ENCODE data around the gene GPR4.
"Not testable (repeated sequence)": the region's sequence is repeated elsewhere in the genome, so short reads cannot be mapped to it uniquely, and the experiment has no call there.

GPR4 gene

DNA sequence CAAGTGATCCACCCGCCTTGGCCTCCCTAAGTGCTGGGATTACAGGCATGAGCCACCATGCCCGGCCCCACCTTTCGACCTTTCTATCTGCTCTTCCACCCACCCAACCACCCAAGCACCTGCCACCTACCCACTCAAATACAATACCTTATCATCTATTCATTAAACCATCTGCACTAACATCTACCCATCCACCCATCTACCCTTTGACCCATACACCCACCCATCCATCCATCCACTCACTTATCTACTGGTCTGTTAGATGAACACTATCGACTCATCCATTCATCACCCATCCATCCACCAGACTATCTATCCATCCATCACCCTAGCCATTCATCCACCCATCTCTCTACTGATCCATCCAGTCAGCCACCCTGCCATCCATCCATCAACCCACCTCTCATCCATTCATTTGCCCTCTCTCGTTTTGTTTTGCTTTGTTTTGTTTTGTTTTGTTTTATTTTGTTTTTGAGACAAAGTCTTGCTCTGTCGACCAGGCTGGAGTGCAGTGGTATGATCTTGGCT, 20.0 kb upstream of the GPR4 start:
- DNase-seq, result no peak

DNA sequence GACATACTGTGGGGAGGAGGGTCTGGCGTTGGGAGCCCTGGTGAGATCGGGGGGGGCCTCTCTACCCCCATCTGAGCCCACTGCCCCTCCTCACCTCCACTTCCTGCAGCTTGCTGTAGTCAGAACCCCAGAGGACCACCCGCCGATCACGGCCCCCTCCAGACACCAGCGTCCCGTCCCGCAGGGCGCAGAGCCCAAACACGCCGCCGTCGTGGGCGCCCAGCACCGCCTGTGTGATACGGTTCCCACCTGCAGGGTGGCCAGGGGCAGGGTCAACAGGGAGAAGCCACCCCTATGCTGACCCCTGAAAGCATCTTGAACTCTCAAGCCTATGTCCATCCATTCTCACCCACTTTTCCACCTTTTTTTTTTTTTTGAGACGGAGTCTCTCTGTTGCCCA, 19.4 kb upstream of the GPR4 start:
- no peak for DNase-seq

DNA sequence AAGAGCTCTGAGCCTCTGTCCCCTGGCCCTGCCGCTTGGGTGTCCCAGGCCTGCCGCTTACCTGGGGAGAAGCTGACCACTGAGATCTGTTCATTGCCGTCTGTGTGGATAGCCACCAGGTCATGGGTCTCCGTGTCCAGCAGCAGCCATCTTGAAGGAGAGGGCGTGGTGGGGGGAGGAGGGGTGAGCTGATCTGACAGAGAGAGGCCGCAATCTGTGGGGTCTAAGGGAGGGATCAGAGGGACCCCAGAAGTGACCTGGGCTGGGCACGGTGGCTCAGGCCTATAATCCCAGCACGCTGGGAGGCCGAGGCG, 14.6 kb upstream of the GPR4 start:
- DNase-seq, result no peak

DNA sequence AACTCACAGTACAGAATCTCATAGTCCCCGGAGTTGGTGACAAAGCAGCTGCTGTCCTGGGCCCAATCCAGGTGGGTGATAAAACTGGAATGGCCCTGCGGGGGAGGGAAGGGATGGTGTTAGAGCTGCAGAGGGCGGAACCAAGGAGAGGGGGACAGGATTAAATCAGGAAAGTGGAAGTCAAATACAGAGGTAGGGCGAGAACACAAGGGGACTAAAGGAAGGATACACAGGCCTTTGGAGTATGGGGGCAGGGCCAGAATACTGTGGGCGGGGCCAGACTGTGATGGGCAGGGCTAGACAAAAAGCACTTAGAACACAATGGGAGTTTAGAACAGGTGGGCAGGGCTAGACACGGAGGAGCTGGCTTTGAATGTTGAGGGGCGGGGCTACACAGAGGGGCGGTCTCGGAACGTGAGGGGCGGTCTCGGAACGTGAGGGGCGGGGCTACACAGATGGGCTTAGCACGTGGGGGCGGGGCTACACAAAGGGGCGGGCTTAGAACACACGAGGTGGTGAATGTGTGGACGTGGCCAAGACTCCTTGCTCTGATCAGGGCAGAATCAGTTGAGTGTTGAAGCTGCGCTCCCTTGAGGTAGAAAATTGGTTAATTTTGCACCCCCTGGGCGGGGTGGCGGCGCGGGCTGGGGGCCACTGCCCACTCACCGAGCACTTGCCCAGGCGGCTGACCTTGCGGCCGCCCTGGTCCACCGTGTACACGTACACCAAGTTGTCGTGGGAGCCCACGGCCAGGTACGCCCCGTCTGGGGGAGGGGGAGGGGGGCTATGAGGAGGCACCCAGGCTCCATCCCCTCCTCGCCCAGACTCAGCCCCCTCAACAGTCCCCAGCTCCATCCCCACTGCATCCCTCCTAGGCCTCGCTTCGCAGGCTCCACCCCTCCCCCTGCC, 14.0 kb upstream of the GPR4 start:
- DNase-seq, result peak; percentile 97

DNA sequence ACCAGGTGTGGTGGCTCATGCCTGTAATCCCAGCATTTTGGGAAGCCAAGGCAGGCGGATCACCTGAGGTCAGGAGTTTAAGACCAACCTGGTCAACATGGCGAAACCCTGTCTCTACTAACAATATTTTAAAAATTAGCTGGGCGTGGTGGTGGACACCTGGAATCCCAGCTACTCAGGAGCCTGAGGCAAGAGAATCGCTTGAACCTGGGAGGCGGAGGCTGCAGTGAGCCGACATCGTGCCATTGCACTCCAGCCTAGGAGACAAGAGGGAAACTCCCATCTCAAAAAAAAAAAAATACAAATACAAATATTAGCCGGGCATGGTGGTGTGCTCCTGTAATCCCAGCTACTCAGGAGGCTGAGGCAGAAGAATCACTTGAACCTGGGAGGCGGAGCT, 13.0 kb upstream of the GPR4 start:
- not testable (repeated sequence) for DNase-seq

DNA sequence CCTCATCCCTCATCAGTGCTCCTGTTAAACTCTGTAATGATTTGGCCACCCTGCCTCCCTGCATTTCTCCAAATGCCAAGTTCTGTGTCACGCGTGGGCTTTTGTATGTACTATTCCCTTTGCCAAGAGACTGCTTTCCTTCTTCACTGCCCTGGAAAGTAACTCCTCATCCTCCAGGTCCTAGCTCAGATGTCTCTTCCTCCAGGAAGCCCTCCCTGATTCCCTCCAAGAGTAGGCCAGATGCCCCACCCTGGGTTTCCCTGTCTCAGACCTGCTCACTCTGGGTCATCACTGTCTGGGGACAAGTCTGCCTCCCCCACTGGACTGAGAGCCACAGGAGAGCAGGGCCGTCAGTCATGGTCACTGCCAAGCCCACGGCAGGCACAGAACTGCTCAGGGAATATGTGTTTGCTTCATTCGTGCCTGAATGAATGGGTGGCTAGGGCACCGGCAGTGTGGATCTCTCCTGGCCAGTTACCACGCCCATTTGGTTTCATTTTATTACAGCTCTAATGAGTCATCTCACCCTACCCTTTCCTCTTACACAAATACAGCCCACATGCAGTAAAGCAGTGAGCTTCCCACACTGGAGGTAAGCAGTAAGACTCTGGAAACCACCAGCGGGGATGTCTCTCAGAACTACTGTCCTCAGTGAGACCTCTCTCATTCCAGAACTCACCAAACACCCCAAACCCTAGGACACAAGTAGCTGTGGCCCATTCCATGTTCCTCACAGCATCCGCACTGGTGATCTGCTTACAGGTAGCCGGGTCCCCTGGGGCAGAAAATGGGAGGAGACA, 12.1 kb upstream of the GPR4 start:
- peak; percentile 44 for DNase-seq

DNA sequence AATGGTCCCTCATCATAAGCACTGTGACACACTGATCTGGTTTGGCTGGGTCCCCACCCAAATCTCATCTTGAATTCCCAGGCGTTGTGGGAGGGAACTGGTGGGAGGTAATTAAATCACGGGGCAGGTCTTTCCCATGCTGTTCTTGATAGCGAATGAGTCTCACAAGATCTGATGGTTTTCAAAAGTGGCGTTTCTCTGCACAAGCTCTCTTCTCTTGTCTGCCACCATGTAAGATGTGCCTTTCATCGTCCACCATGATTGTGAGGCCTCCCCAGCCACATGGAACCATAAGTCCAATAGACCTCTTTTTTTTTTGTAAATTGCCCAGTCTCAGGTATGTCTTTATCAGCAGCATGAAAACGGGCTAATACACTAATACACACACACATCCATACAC, 6.9 kb upstream of the GPR4 start:
- DNase-seq, result no peak

DNA sequence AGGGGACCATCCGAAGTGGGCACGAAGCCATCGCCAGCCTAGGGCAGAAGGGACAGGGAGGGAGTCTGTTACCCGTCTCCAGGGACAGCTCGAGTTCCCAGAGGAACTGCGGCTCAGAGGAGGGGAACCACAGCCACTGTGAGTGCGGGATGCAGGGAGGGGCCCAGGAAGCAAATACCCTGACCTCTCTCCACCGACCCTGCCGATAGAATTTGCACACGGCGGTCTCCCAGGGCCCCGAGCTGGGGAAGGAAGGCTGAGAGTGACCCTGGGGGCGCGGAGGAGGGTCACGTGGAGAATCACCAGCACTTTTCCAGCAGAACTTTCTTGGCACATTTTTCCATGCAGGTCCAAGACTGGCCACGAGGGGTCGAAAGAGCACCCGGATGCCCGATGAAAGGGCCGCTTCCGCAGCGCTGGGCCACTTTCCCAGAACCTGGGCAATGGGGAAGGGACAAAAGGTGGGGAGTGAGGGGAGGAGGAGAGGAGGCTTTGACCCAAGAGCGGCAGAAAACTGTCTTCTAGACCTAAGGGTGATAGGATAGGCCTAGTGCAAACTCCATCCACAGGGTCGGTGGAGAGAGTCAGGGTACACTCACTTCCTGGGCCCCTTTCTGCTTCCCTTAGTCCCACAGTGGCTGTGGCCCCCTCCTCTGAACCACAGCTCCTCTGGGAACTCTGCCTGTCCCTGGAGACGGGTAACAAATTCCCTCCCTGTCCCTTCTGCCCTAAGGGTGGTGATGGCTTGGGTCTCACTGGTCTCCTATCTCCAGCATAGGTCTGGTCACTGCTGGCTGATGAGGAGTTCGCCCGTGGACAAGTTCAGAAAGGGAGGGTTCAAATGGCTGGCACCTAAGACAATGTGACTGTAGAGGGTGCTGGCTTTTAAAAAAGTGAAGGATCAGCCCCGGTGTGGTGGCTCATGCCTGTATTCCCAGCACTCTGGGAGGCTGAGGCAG, 5.3 kb upstream of the GPR4 start:
- peak; percentile 82 for DNase-seq

DNA sequence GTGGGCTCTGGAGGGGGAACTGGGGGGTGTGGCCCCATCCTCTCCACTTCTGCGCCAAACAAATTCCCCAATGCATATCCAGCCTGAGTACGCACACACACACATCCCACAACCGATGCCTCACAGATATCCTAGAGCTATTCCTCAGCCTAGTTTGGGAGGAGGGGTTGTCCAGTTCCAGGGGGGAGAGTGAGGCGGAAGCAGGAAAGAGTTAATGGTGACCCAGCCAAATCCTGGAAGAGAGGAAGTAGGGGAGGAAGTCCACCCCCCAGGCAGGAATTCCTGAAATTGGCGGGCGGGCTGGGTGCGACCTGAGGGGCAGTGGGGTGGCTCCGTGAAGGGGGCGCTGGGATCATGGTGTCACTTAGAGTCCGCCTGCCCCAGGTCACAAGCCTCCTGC, 897 bp downstream of the GPR4 start:
- no peak for DNase-seq

DNA sequence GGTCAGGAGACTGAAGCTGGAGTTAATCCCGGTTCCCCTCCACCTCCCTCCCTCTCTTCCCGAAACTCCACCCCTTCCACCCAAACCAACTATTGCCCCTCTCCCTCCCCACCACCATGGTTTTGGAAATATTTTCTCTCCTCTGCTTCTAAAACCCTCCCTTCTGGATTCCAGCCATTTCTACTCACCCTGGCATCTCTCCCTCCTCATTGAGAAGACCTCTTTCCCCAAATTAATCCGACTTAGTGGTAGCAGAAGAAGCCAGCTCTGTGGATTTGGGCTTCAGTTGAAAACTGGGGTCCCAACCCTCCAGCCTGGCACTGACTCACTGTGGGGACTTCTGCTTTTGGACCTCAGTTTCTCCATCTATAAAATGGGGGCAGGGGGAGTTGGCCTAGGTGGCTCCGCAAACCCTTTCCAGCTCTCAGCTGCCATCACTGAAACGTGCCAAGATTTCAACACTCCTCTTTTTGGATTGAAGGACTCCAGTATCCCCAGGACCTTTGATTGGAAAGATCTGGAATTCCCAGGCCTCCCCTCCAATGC, 1.6 kb downstream of the GPR4 start:
- DNase-seq, result no peak

DNA sequence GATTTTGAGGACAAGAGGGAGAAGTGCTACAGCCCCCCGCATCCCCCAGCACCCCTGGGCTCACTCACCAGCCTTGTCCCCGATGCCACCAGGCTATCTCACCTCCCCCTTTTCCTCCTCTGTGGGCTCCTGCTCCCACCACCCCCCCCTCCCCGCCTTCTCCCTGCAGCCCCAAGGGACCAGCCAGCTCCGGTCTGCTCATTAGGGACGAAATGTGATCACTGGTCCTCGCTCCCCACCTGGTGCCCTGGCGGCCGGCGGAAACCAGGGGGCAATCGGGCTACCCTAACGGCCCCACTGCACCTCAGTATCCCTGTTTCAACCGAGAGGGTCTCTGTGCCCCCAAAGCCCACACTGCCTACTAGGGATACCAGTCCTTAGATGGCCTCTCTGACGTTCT, 2.7 kb downstream of the GPR4 start:
- no peak for DNase-seq

DNA sequence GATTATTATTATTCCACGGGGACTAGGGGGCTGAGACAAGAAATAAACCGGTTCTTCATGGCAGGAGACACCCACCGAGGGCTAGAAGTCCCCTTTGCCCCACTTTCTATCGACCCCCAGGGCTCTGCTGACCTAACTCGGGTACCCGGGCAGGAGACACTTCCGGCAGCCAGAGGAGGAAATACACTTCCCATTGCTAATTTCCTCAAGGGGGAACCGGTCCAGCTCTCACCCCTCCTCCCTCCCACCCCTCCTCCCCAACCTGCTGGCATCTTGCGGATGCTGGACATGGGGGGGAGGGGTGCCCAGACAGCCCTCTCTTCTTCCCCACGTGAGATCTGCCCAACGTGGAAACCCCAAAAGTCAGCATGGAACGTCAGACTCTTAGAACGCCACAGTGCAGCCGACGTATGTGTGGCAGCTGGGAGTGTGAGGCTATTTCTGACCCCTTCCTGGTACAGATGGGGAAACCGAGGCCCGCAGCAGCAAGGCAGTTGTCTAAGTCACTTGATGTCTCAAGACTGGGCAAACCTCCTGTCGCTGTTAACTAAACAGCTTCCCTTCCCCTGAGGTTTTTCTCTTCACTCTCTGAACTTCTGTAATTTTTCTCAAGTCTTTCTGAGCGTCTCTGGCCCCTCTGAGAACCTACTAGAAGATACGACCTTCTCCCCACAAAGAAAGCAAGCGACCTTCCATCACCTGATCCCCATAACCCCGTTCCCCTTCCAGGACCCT, 3.6 kb downstream of the GPR4 start:
- peak; percentile 23 for DNase-seq

DNA sequence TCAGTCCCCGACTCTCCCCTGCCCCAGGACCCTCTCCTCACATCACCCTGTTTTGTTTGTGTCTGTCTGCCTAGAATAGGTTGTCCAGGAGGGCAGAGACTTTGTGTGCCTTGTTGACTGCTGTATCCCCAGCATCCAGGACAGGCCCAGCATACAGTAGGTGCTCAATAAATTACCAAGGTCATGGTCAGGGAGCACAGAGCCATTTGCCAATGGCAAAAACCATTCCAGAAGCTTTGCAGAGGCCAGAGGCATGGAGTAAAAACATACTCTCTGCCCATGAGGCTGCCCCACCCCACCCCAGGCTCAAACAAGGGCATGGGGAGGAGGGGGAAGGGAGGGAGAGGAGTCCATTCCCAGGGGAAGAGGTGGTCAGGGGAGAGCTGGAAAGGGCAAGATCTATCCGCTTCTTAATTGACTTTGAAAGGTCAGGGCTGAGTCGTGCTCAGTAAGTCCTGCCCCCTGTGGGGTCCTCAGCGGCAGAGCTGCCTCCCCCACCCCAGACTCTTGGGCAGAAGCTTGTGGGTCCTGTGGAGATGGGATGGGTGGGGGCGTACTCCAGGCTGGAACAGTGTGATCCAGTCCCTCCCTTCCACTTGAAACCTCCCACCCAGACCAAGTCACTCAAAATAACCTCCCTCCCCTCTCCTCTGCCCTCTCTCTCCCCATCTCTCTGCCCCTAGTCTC, 4.4 kb downstream of the GPR4 start:
- DNase-seq, result no peak

DNA sequence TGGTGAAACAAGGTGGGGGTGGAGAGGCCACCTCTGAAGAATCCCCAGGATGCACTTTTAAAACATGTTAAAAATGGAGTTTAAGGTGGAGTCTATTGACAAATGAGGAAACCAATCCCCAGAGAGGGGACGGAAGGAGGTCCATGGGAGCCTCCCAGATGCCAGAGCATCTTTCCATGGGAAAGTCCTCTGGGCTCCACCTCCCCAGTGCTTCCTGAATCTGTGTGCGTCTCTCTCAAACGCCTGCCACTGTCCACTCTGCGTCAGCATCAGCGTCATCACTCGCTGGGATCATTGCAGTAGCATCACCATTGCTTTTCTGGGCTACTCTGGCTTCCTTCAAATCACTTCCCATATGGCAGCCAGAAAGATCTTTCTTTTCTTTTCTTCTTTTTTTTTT, 6.2 kb downstream of the GPR4 start:
- no peak for DNase-seq

DNA sequence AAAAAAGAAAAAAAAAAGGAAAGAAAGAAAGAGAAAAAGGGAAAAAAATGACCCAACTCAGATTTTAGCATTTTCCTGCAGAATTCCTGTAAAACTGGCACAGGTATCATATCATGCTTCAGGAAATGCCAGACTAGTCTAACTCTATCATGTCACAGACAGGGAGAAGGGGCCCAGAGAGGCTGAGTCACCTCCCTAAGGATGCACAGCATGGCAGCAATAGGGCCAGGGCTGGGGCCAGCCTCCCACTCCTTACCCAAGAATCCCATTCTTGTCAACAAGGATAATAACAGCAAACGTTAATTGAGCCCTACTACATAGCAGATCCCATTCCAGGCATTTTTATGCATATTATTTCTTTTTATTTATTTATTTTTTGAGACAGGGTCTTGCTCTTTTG, 8.5 kb downstream of the GPR4 start:
- no peak for DNase-seq

DNA sequence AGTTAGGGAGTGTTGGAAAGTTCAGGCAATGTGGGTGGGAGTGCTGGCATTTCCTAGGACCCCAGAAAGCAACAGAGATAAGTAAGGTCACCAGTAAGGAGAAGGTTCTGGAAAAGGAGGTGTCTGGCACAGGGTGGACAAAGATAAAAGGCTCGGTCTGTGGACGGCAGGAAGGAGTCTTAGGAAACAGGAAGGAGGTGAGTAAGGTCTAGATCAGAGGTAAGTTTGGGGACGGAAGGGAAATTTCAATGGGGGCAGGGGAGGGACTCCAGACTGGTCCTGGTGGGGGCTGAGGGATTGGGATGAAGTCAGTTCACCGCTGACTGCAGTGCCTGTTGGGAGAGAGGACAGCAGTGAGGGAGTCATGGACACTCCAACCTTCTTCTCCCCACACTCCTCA, 9.6 kb downstream of the GPR4 start:
- DNase-seq, result no peak

DNA sequence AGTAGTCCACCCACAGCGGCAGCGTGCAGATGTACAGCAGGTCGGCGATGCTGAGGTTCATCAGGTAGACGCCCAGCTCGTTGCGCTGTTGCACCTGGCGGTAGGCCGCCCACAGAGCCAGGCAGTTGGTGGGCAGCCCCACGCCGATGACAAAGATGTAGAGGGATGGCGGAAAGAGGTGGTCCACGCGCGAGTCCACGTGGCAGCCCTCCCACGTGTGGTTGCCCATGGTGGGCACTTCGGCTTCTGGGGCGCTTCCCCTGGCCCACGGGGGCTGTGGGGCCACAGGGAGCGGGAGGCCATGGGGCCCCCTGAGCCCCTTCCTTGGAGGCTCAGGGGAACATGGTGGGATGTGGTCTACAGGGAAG, 10.4 kb downstream of the GPR4 start:
- DNase-seq, result no peak

DNA sequence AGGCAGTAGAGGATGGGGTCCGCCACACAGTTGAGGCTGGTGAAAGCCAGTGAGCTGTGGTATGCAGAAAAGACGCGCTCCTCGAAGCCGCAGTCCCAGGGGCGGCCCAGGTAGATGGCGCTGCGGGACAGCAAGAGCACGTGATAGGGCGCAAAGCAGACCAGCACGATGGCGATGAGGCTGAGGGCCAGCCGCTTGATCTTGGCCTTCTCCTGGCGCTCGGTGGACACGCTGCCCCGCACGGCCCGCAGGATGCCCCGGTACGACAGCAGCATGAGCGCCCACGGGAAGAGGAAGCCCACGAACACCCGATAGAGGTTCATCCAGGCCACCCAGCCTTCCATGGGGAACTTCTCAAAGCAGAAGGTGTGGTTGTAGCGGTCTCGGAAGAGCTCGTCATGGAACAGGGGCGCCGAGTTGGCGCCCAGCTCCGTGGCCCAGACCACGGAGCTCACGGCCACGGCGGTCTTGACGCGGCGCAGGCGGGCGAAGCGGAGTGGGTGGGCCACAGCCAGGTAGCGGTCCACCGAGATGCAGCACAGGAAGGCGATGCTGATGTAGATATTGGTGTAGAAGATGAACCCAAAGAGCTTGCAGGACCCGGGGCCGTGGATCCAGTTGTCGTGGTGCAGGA, 10.9 kb downstream of the GPR4 start:
- no peak for DNase-seq

DNA sequence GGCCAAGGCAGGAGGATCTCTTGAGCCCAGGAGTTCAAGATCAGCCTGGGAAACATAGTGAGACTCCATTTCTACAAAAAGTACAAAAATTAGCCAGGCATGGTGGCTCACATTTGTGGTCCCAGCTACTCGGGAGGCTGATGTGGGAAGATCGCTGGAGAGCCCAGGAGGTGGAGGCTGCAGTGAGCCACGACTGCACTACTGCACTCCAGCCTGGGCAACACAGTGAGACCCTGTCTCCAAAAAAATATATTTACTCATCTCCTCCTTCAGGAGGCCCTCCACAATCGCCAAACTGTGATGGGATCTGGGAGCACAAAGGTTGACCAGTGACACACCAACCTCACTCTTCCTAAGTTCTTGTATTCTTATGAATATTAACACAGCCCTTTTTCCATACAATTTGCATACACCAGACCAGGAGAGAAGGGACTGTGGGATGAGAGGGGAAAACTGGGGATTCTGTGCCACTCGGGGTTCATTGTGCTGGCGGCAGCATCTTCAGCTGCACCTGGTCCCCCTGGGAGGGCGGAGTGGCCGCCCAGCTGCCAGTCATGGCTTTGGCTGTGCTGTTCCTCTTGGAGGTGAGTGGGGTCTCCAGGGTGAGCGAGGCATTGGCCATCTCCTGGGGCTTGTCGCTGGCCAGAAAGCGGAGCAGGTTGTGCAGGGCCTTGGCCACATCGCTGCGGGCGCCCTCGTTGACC, 11.6 kb downstream of the GPR4 start:
- no peak for DNase-seq

DNA sequence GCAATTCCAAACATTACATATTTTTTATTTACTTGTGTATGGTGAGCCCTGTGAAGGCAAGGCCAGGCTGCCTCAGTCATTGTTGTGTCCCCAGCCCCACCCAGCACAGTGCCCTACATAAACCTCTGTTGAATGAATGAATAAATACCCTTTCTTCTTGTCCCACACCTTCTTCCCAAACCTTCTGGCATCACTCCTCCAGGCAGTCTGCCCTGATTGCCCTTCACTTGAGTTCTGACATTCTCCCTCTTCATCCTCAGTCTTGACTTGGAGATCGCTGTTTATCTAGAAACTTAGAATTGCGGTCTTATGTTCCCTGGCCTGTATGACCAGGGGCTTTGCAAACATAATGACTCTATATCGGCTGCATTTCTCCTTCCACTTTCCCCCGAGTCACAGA, 12.2 kb downstream of the GPR4 start:
- DNase-seq, result no peak
